WTC11 (cell line): ENCODE measurements around the gene SYNM.

ENCODE experiments used
- ATF3 ChIP-seq: sonication (generic); formaldehyde crosslinking; conservative IDR thresholded peaks from 2 replicates; pipeline ENCODE4 v1.8.1; 2022; ENCODE audit warnings: mild to moderate bottlenecking, missing genetic modification reagents
- ELF4 ChIP-seq: sonication (generic); formaldehyde crosslinking; IDR thresholded peaks from 2 replicates; pipeline ENCODE4 v1.8.1; 2022; ENCODE audit warnings: low read depth, mild to moderate bottlenecking, moderate library complexity, missing genetic modification reagents
- GABPB1 ChIP-seq: sonication (generic); formaldehyde crosslinking; IDR thresholded peaks from 2 replicates; pipeline ENCODE4 v1.8.1; 2023; ENCODE audit warnings: mild to moderate bottlenecking, missing genetic modification reagents
- NR2C2 ChIP-seq: sonication (generic); formaldehyde crosslinking; IDR thresholded peaks from 2 replicates; pipeline ENCODE4 v1.8.0; 2022; ENCODE audit warnings: mild to moderate bottlenecking, missing genetic modification reagents
- RELA ChIP-seq: sonication (generic); formaldehyde crosslinking; IDR thresholded peaks from 2 replicates; pipeline ENCODE4 v1.8.1; 2022; ENCODE audit warnings: missing genetic modification reagents, mild to moderate bottlenecking, borderline replicate concordance
- SMAD4 ChIP-seq: sonication (generic); formaldehyde crosslinking; IDR thresholded peaks from 2 replicates; pipeline ENCODE4 v1.8.0; 2022; ENCODE audit warnings: mild to moderate bottlenecking, missing genetic modification reagents
- SP1 ChIP-seq: sonication (generic); formaldehyde crosslinking; conservative IDR thresholded peaks from 2 replicates; pipeline ENCODE4 v1.8.1; 2022; ENCODE audit warnings: missing genetic modification reagents
- USF2 ChIP-seq: sonication (generic); formaldehyde crosslinking; IDR thresholded peaks from 2 replicates; pipeline ENCODE4 v1.8.1; 2023; ENCODE audit warnings: mild to moderate bottlenecking, missing genetic modification reagents, moderate library complexity
- ZNF138 ChIP-seq: sonication (generic); formaldehyde crosslinking; conservative IDR thresholded peaks from 2 replicates; pipeline ENCODE4 v1.8.1; 2022; ENCODE audit warnings: mild to moderate bottlenecking, moderate library complexity, missing genetic modification reagents
- ZNF317 ChIP-seq: sonication (generic); formaldehyde crosslinking; IDR thresholded peaks from 2 replicates; pipeline ENCODE4 v1.8.1; 2023; ENCODE audit warnings: low read depth, mild to moderate bottlenecking, moderate library complexity, missing genetic modification reagents, borderline replicate concordance
- TF ChIP-seq, protein P1 (sequence below): fragments of 200-600 bp; IDR thresholded peaks from 2 replicates; pipeline ENCODE4 v1.8.0; 2022; ENCODE audit warnings: antibody characterized with exemption

- TF ChIP-seq ZNF138 (CRISPR knock-in tag) (no peak), SP1 (CRISPR knock-in tag) (no peak), RELA (CRISPR knock-in tag) (no peak), ZNF317 (CRISPR knock-in tag) (no peak), SMAD4 (CRISPR knock-in tag) (no peak), NR2C2 (CRISPR knock-in tag) (no peak), GABPB1 (CRISPR knock-in tag) (no peak), USF2 (CRISPR knock-in tag) (no peak), ATF3 (no peak), ELF4 (CRISPR knock-in tag) (no peak)
- TF ChIP-seq, protein P1, sequence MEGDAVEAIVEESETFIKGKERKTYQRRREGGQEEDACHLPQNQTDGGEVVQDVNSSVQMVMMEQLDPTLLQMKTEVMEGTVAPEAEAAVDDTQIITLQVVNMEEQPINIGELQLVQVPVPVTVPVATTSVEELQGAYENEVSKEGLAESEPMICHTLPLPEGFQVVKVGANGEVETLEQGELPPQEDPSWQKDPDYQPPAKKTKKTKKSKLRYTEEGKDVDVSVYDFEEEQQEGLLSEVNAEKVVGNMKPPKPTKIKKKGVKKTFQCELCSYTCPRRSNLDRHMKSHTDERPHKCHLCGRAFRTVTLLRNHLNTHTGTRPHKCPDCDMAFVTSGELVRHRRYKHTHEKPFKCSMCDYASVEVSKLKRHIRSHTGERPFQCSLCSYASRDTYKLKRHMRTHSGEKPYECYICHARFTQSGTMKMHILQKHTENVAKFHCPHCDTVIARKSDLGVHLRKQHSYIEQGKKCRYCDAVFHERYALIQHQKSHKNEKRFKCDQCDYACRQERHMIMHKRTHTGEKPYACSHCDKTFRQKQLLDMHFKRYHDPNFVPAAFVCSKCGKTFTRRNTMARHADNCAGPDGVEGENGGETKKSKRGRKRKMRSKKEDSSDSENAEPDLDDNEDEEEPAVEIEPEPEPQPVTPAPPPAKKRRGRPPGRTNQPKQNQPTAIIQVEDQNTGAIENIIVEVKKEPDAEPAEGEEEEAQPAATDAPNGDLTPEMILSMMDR = no peak
These were observed 13.4 kb downstream of the SYNM start for GRCh38 chr15:99118258-99118632.
